ENCODE results near the gene ANKRD40.

Gene ANKRD40

GRCh38 chr17:50661348-50661747 lies 46.4 kb downstream of the ANKRD40 start:
- TF ChIP-seq, protein P1, sequence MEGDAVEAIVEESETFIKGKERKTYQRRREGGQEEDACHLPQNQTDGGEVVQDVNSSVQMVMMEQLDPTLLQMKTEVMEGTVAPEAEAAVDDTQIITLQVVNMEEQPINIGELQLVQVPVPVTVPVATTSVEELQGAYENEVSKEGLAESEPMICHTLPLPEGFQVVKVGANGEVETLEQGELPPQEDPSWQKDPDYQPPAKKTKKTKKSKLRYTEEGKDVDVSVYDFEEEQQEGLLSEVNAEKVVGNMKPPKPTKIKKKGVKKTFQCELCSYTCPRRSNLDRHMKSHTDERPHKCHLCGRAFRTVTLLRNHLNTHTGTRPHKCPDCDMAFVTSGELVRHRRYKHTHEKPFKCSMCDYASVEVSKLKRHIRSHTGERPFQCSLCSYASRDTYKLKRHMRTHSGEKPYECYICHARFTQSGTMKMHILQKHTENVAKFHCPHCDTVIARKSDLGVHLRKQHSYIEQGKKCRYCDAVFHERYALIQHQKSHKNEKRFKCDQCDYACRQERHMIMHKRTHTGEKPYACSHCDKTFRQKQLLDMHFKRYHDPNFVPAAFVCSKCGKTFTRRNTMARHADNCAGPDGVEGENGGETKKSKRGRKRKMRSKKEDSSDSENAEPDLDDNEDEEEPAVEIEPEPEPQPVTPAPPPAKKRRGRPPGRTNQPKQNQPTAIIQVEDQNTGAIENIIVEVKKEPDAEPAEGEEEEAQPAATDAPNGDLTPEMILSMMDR (IDR thresholded peaks at IDR 0.05; ENCODE audit: low read depth, low read length) = no peak
- no peak for TF ChIP-seq EZH2phosphoT487 (IDR thresholded peaks at IDR 0.05; ENCODE audit: low read depth)
- Histone ChIP-seq H2AFZ (ENCODE audit: low read depth, low read length) (0 out of 2 replicates have a peak overlapping the region, but pooled peaks have one; percentile 54), H3K4me3 (ENCODE audit: low read length) (no peak overlapping the region), H3K27me3 (ENCODE audit: low read depth, low read length) (peaks cover 7% of the 10 kb centered on the region; the same call in 1 of the 2 replicates), H3K4me1 (ENCODE audit: low read length) (peaks cover 4% of the 10 kb centered on the region; the same call in 1 of the 2 replicates), H3K79me2 (ENCODE audit: low read length) (no peaks in the 10 kb centered on the region), H3K4me2 (ENCODE audit: low read length) (no peak overlapping the region), H3K9ac (ENCODE audit: low read length) (no peak overlapping the region), H3K9me3 (ENCODE audit: insufficient read depth, low read length) (no peaks in the 10 kb centered on the region), H4K20me1 (ENCODE audit: insufficient read depth, low read length) (no peaks in the 10 kb centered on the region), H3K27ac (ENCODE audit: low read length) (no peak overlapping the region), H3K36me3 (replicated peaks; ENCODE audit: low read depth, low read length) (no peaks in the 10 kb centered on the region)

DNA sequence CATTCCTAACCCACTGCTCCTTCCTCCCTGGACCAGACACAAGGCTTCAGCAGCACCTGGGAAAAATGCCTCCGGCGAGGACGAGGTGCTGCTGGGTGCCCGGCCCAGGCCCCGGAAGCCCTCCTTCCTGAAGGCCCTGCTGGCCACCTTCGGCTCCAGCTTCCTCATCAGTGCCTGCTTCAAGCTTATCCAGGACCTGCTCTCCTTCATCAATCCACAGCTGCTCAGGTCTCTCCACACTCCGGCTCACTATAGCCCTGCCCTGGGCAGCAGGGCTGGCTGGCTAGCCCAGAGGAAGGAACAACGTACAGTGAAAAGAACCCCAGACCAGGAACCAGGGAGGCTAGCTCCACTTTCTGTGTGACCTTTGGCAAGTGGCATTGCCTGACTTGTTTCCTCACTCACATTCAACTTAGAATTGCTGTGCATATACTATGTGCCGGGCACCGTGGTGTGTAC lies 46.8 kb downstream of the ANKRD40 start:
- Histone ChIP-seq H3K4me1 (ENCODE audit: low read length) (peaks cover 4% of the 10 kb centered on the region; the same call in 1 of the 2 replicates), H3K4me2 (ENCODE audit: low read length) (no peak overlapping the region), H3K27me3 (ENCODE audit: low read depth, low read length) (peaks cover 7% of the 10 kb centered on the region; the same call in 1 of the 2 replicates), H3K9ac (ENCODE audit: low read length) (no peak overlapping the region), H3K36me3 (replicated peaks; ENCODE audit: low read depth, low read length) (no peaks in the 10 kb centered on the region), H3K27ac (ENCODE audit: low read length) (no peak overlapping the region), H3K9me3 (ENCODE audit: insufficient read depth, low read length) (no peaks in the 10 kb centered on the region), H2AFZ (ENCODE audit: low read depth, low read length) (no peak overlapping the region), H3K79me2 (ENCODE audit: low read length) (no peaks in the 10 kb centered on the region), H4K20me1 (ENCODE audit: insufficient read depth, low read length) (no peaks in the 10 kb centered on the region), H3K4me3 (ENCODE audit: low read length) (no peak overlapping the region)
- TF ChIP-seq, protein P1 (IDR thresholded peaks at IDR 0.05; ENCODE audit: low read depth, low read length) = no peak
- no peak for TF ChIP-seq EZH2phosphoT487 (IDR thresholded peaks at IDR 0.05; ENCODE audit: low read depth)

DNA sequence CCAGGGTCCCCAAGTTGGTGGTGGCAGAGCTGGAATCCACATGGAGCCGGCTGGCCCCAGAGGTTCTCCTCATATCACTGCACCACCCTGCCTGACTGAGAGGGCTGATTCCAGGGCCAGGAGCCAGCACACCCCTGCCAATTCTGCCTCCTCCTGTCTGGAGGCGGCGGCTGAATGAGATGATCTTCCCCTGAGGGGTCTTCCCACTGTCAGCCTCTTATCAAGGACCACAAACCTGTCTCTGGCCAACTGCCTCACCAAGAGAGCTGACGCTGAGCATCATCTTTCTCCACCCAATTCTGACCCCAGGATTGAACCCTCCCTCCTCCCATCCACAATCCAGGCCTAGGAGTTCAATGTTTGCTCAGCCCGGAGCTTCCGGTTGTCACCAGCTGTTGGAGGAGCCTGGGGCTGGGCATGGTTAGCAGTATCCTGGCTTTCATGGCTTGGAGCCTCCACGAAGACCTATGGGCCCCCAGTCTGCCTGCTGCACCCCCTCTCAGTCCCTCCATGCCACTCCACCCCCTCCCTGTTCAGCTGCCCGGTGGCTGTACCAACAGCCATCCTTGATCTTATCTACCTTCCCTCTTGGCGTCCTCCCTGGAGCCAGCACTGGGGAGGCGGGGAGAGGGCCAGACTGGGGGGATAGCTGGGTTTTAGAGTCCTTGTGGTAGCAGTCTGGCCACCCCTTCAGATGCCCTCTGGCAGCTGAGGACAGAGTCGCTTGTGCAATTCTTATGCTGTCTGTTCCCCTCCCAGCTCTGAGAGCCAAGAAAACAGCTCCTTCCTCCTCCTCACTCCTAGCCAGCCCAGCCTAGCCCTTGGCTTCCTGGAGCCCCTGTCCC lies 47.5 kb downstream of the ANKRD40 start:
- H3K27ac ChIP-seq (ENCODE audit: low read length) = no peak overlapping the region
- TF ChIP-seq EZH2phosphoT487 (IDR thresholded peaks at IDR 0.05; ENCODE audit: low read depth) = no peak
- TF ChIP-seq, protein P1 (IDR thresholded peaks at IDR 0.05; ENCODE audit: low read depth, low read length) = no peak
- H3K79me2 ChIP-seq (ENCODE audit: low read length) = no peaks in the 10 kb centered on the region
- no peak overlapping the region for H2AFZ ChIP-seq (ENCODE audit: low read depth, low read length)
- peaks cover 4% of the 10 kb centered on the region; the same call in 1 of the 2 replicates for H3K4me1 ChIP-seq (ENCODE audit: low read length)
- no peaks in the 10 kb centered on the region for H4K20me1 ChIP-seq (ENCODE audit: insufficient read depth, low read length)
- no peak overlapping the region for H3K4me2 ChIP-seq (ENCODE audit: low read length)
- peaks cover 7% of the 10 kb centered on the region; the same call in 1 of the 2 replicates for H3K27me3 ChIP-seq (ENCODE audit: low read depth, low read length)
- H3K4me3 ChIP-seq (ENCODE audit: low read length) = no peak overlapping the region
- no peaks in the 10 kb centered on the region for H3K36me3 ChIP-seq (replicated peaks; ENCODE audit: low read depth, low read length)
- H3K9ac ChIP-seq (ENCODE audit: low read length) = no peak overlapping the region
- H3K9me3 ChIP-seq (ENCODE audit: insufficient read depth, low read length) = no peaks in the 10 kb centered on the region

DNA sequence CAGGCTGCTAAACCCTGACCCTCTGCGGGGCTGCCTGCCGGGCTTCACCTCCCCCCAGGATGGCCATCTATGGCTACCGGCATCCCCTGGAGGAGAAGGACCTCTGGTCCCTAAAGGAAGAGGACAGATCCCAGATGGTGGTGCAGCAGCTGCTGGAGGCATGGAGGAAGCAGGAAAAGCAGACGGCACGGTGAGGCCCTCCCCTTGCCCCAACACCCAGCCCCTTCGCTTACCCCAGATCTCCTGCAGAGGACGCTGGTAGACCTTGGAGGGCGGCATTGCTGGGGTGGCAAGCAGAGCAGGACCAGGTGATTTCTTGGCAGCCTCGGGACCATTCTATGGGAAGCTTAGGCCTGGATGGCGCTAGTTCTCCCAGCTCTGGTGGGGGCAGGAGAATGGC lies 48.5 kb downstream of the ANKRD40 start:
- H3K4me2 ChIP-seq (ENCODE audit: low read length) = no peak overlapping the region
- no peaks in the 10 kb centered on the region for H3K79me2 ChIP-seq (ENCODE audit: low read length)
- H3K4me3 ChIP-seq (ENCODE audit: low read length) = no peak overlapping the region
- H2AFZ ChIP-seq (ENCODE audit: low read depth, low read length) = no peak overlapping the region
- H3K4me1 ChIP-seq (ENCODE audit: low read length) = peaks cover 4% of the 10 kb centered on the region; the same call in 1 of the 2 replicates
- H3K36me3 ChIP-seq (replicated peaks; ENCODE audit: low read depth, low read length) = no peaks in the 10 kb centered on the region
- no peaks in the 10 kb centered on the region for H3K27me3 ChIP-seq (ENCODE audit: low read depth, low read length)
- H4K20me1 ChIP-seq (ENCODE audit: insufficient read depth, low read length) = no peaks in the 10 kb centered on the region
- no peaks in the 10 kb centered on the region for H3K9me3 ChIP-seq (ENCODE audit: insufficient read depth, low read length)
- H3K27ac ChIP-seq (ENCODE audit: low read length) = no peak overlapping the region
- no peak for TF ChIP-seq EZH2phosphoT487 (IDR thresholded peaks at IDR 0.05; ENCODE audit: low read depth)
- TF ChIP-seq, protein P1 (IDR thresholded peaks at IDR 0.05; ENCODE audit: low read depth, low read length) = no peak
- H3K9ac ChIP-seq (ENCODE audit: low read length) = no peak overlapping the region

Measured in OCI-LY3 (cell line).